Effector memory CD4-positive, alpha-beta T cell (primary cell): ENCODE data around the gene TCIRG1.
"Not testable (repeated sequence)": the region's sequence is repeated elsewhere in the genome, so short reads cannot be mapped to it uniquely, and the experiment has no call there.

Experiments used
- DNase-seq, 3 donors: peaks; one replicate each; pipeline ENCODE4 v3.0.0-alpha.2; 2020
- H3K27ac ChIP-seq: 2 replicates; pipeline ENCODE4 v1.7.0; 2013; ENCODE audit warnings: mild to moderate bottlenecking, low read length, moderate library complexity; ENCODE audit not compliant: insufficient read depth, poor library complexity, severe bottlenecking
- H3K27me3 ChIP-seq: replicated peaks from 2 replicates; pipeline ENCODE4 v1.7.0; 2013; ENCODE audit warnings: mild to moderate bottlenecking, low read length; ENCODE audit not compliant: insufficient read depth, control insufficient read depth, poor library complexity, severe bottlenecking
- H3K36me3 ChIP-seq: 2 replicates; pipeline ENCODE4 v1.7.0; 2013; ENCODE audit warnings: mild to moderate bottlenecking, low read length, moderate library complexity; ENCODE audit not compliant: control insufficient read depth, insufficient read depth
- H3K4me1 ChIP-seq: 2 replicates; pipeline ENCODE4 v1.7.0; 2013; ENCODE audit warnings: low read length, mild to moderate bottlenecking; ENCODE audit not compliant: control insufficient read depth, insufficient read depth, poor library complexity, severe bottlenecking
- H3K4me3 ChIP-seq: 2 replicates; pipeline ENCODE4 v1.7.0; 2013; ENCODE audit warnings: low read length, low read depth, mild to moderate bottlenecking; ENCODE audit not compliant: insufficient read depth, poor library complexity, severe bottlenecking
- H3K9me3 ChIP-seq: 2 replicates; pipeline ENCODE4 v1.7.0; 2013; ENCODE audit warnings: mild to moderate bottlenecking, low read length, moderate library complexity; ENCODE audit not compliant: control insufficient read depth

The TCIRG1 gene

GRCh38 chr11:68090706-68091105, 51.9 kb downstream of the TCIRG1 start:
- no peak overlapping the region for H3K27ac ChIP-seq

DNA sequence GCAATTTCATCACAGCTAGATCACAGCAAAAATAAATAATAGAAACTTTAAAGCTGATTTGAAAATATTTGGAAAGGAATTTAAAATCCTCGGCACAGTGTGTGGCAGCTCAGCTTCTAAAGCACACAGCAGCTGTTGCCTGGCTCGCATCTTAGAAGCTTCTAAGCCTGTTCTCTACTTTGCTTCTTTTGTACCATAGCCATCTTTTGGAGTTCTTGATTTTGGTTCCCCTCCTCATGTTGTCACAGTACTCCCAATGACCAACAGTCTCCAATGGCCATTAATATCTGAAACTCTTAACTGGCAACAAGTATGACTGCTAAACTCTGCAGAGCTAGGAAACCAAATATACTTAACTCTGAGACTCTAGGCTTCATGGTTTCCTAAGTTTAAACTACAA, 53.6 kb downstream of the TCIRG1 start:
- no peak overlapping the region for H3K4me3 ChIP-seq
- no peaks in the 10 kb centered on the region for H3K36me3 ChIP-seq
- DNase-seq: no peak
- no peak overlapping the region for H3K27ac ChIP-seq
- no peaks in the 10 kb centered on the region for H3K4me1 ChIP-seq
- no peaks in the 10 kb centered on the region for H3K27me3 ChIP-seq
- H3K9me3 ChIP-seq: no peaks in the 10 kb centered on the region

More at GRCh38 chr11:68090706-68091105, 51.9 kb downstream of the TCIRG1 start:
- no peak overlapping the region for H3K4me3 ChIP-seq
- H3K36me3 ChIP-seq: no peaks in the 10 kb centered on the region
- H3K4me1 ChIP-seq: no peaks in the 10 kb centered on the region
- no peaks in the 10 kb centered on the region for H3K9me3 ChIP-seq
- no peaks in the 10 kb centered on the region for H3K27me3 ChIP-seq
- DNase-seq: no peak

GRCh38 chr11:68092946-68093345, 54.1 kb downstream of the TCIRG1 start:
- H3K4me3 ChIP-seq, H3K9me3 ChIP-seq, DNase-seq, H3K27me3 ChIP-seq, H3K27ac ChIP-seq, H3K36me3 ChIP-seq, H3K4me1 ChIP-seq: not testable (repeated sequence)

DNA sequence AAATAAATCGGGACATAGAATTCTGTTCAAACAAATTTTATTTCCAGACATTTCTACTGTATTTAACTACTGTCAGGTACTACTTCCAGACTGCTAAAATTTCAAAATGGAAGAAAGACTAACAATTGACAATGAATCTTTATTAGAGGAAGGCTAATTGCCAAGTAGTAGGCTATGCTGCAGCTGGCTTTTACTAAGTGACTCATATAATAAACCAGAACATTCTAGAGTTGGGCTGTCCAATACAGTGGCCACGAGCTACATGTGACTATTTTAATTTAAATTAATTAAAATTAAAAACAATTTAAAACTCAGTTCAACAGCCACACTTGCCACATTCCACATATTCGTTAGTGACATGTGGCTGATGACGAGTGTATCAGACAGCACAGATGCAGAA, 54.7 kb downstream of the TCIRG1 start:
- Histone ChIP-seq H3K9me3 (no peaks in the 10 kb centered on the region), H3K4me1 (no peaks in the 10 kb centered on the region), H3K27ac (no peak overlapping the region), H3K36me3 (no peaks in the 10 kb centered on the region), H3K27me3 (no peaks in the 10 kb centered on the region), H3K4me3 (no peak overlapping the region)
- DNase-seq: no peak

GRCh38 chr11:68096962-68097361, 58.1 kb downstream of the TCIRG1 start:
- Histone ChIP-seq H3K27ac (no peak overlapping the region), H3K36me3 (no peaks in the 10 kb centered on the region), H3K4me3 (no peak overlapping the region), H3K27me3 (no peaks in the 10 kb centered on the region), H3K9me3 (no peaks in the 10 kb centered on the region), H3K4me1 (no peaks in the 10 kb centered on the region)
- DNase-seq: no peak

- Histone ChIP-seq H3K27me3 (no peaks in the 10 kb centered on the region), H3K36me3 (no peaks in the 10 kb centered on the region), H3K27ac (no peak overlapping the region), H3K4me3 (no peak overlapping the region), H3K9me3 (no peaks in the 10 kb centered on the region), H3K4me1 (no peaks in the 10 kb centered on the region)
- DNase-seq: no peak
Observed at GRCh38 chr11:68099057-68099456, 60.2 kb downstream of the TCIRG1 start.

DNA sequence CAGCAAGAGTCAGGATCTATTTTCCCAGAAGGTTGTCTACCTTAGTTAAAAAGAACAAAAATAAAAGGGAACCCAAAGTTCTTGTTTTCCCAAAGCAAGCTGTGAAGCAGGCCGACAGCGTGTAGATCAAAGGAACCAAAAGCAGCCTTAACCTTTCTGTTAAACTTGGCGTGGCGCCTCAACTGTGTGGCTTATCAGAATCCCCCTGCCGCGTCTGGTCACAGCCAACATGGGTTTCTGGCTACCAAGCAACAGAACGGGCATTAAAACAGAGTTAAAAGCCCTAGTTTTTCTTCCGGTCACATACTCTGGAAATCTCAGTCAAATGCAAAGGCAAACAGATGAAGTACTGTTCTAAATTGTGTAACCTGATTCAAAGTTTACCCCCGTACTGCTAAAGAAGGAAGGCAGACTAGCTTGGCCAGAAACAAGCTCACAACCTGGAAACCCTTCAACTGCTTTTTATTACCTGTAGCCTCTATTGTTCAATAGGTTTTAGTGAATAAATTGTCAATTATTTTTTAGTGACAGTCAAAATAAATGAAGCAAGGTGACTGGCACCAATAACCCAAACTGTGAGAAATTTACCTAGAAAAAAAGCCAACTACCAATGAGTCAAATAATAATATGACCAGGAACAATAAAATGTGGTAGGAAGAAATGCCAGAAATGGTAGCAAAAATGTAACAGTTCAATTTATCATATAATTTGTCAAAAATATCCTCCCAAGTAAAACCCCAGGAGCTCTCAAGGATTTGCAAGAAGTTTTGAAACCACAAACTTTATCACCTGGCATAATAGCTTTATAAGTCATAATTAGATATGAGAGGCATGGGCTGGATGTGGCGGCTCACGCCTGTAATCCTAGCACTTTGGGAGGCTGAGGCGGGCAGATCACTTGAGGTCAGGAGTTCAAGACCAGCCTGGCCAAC, 60.9 kb downstream of the TCIRG1 start:
- Histone ChIP-seq H3K27ac (no peak overlapping the region), H3K9me3 (no peaks in the 10 kb centered on the region), H3K4me1 (no peaks in the 10 kb centered on the region), H3K27me3 (no peaks in the 10 kb centered on the region), H3K4me3 (no peak overlapping the region), H3K36me3 (no peaks in the 10 kb centered on the region)
- no peak for DNase-seq
